ENCODE data around the gene EIF4E.

EIF4E gene

DNA sequence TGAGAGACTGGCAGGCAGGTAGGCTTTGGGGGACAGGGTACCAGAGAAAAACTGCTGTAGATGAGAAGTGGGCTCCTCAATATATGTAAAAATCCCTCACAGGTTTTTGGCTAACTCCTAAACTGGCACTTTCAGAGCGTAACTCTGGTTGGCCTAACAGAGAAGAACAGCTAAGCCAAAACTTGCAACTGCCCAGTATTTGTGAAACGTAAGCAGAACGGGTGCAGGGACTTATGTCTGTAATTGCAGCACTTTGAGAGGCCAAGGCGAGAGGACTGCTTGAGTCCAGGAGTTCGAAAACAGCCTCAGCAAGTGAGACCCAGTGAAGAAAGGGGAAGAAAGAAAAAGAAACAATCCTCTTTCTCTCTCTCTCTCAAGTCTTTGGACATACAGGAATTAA lies 25.0 kb downstream of the EIF4E start:
- Histone ChIP-seq H3K79me2 (ENCODE audit: control insufficient read depth, insufficient read depth, low read length) (peaks cover 64% of the 10 kb centered on the region), H3K9ac (ENCODE audit: low read length) (peak overlapping the region; percentile 8), H3K4me2 (ENCODE audit: low read length) (no peak overlapping the region), H2BK5ac (ENCODE audit: low read length) (no peak overlapping the region), H4K8ac (ENCODE audit: low read depth, low read length) (no peak overlapping the region), H4K5ac (ENCODE audit: low read length) (no peak overlapping the region), H3K4me3 (ENCODE audit: low read length) (no peak overlapping the region), H2AK5ac (ENCODE audit: low read length) (no peak overlapping the region), H3K27ac (ENCODE audit: low read depth, low read length) (no peak overlapping the region), H2BK120ac (ENCODE audit: low read depth, low read length) (no peak overlapping the region), H3K4ac (ENCODE audit: low read depth, low read length) (no peak overlapping the region), H3K23ac (ENCODE audit: low read length) (no peak overlapping the region), H3K56ac (ENCODE audit: low read length) (no peak overlapping the region), H3K27me3 (ENCODE audit: insufficient read depth, low read length, poor library complexity) (no peaks in the 10 kb centered on the region), H3K4me1 (ENCODE audit: control insufficient read depth, low read depth, low read length) (no peaks in the 10 kb centered on the region), H3K18ac (ENCODE audit: low read length) (no peak overlapping the region), H3K79me1 (ENCODE audit: low read length) (peaks cover 2% of the 10 kb centered on the region), H3K36me3 (ENCODE audit: control insufficient read depth, insufficient read depth, low read length) (no peaks in the 10 kb centered on the region), H2BK15ac (replicated peaks; ENCODE audit: low read depth) (no peak overlapping the region)
- WGBS (ENCODE audit: extremely low coverage, insufficient coverage, low lambda C conversion rate), result no CpG with 5 or more reads among the region's 5 CpGs
- no peak for DNase-seq

DNA sequence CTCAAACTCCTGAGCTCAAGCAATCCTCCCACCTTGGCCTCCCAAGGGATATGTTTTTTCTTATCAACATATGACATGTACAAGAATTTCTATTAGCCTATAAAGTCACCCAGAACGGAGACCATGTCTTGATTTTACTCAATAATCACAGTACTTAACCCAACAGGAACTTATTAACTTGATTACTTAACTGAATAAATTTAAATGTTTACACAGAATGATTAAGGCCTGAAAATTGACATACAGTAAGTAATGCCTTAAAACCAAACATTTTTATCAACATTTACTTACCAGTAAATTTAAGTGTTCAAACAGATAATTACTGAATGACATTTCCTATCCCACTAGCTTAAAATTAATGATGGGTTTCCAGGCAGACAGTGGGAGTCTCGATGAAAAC lies 25.4 kb downstream of the EIF4E start:
- H3K79me2 ChIP-seq (ENCODE audit: control insufficient read depth, insufficient read depth, low read length), result peaks cover 60% of the 10 kb centered on the region
- no peak overlapping the region for H3K4me2 ChIP-seq (ENCODE audit: low read length)
- no CpG with 5 or more reads among the region's 2 CpGs for WGBS (ENCODE audit: extremely low coverage, insufficient coverage, low lambda C conversion rate)

DNA sequence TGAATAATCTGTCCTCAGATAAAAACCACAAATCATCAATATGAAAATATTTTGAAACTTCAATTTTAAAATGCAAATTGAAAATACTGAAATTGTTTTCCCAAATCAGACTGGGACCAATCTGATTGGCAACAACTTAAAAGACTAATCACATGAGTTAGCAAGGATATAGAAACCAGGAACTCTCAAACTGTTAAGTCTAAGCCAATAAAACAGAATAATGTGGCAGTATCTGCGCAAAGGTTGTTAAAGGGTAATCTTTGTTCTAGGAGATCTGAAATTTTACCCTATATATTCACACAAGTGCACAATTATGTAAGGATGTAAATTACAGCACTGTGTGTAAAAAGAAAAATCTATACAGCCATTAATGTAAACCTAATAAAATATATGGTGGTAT lies 29.7 kb downstream of the EIF4E start:
- Histone ChIP-seq H3K18ac (ENCODE audit: low read length) (no peak overlapping the region), H3K4ac (ENCODE audit: low read depth, low read length) (no peak overlapping the region), H3K23ac (ENCODE audit: low read length) (no peak overlapping the region), H3K56ac (ENCODE audit: low read length) (no peak overlapping the region), H2BK15ac (replicated peaks; ENCODE audit: low read depth) (no peak overlapping the region), H3K9ac (ENCODE audit: low read length) (no peak overlapping the region), H2BK120ac (ENCODE audit: low read depth, low read length) (no peak overlapping the region), H3K4me3 (ENCODE audit: low read length) (no peak overlapping the region), H3K4me2 (ENCODE audit: low read length) (no peak overlapping the region), H3K79me1 (ENCODE audit: low read length) (peaks cover 6% of the 10 kb centered on the region), H3K27ac (ENCODE audit: low read depth, low read length) (no peak overlapping the region), H2AK5ac (ENCODE audit: low read length) (no peak overlapping the region), H2BK5ac (ENCODE audit: low read length) (no peak overlapping the region), H4K5ac (ENCODE audit: low read length) (no peak overlapping the region), H3K36me3 (ENCODE audit: control insufficient read depth, insufficient read depth, low read length) (no peaks in the 10 kb centered on the region), H3K4me1 (ENCODE audit: control insufficient read depth, low read depth, low read length) (no peaks in the 10 kb centered on the region), H3K27me3 (ENCODE audit: insufficient read depth, low read length, poor library complexity) (no peaks in the 10 kb centered on the region), H4K8ac (ENCODE audit: low read depth, low read length) (no peak overlapping the region), H3K79me2 (ENCODE audit: control insufficient read depth, insufficient read depth, low read length) (peaks cover 43% of the 10 kb centered on the region)
- no peak for DNase-seq
- WGBS (ENCODE audit: extremely low coverage, insufficient coverage, low lambda C conversion rate), result no CpG with 5 or more reads among the region's 1 CpG

More for the DNA sequence above, 25.4 kb downstream of the EIF4E start:
- no peaks in the 10 kb centered on the region for H3K27me3 ChIP-seq (ENCODE audit: insufficient read depth, low read length, poor library complexity)
- no peak overlapping the region for H3K18ac ChIP-seq (ENCODE audit: low read length)
- H2BK120ac ChIP-seq (ENCODE audit: low read depth, low read length), result no peak overlapping the region
- peaks cover 2% of the 10 kb centered on the region for H3K79me1 ChIP-seq (ENCODE audit: low read length)
- H3K23ac ChIP-seq (ENCODE audit: low read length), result no peak overlapping the region
- no peak overlapping the region for H4K8ac ChIP-seq (ENCODE audit: low read depth, low read length)
- no peak overlapping the region for H2AK5ac ChIP-seq (ENCODE audit: low read length)
- no peak overlapping the region for H2BK15ac ChIP-seq (replicated peaks; ENCODE audit: low read depth)
- H2BK5ac ChIP-seq (ENCODE audit: low read length), result no peak overlapping the region
- H3K56ac ChIP-seq (ENCODE audit: low read length), result no peak overlapping the region
- no peak overlapping the region for H3K9ac ChIP-seq (ENCODE audit: low read length)
- H3K4me3 ChIP-seq (ENCODE audit: low read length), result no peak overlapping the region
- no peaks in the 10 kb centered on the region for H3K36me3 ChIP-seq (ENCODE audit: control insufficient read depth, insufficient read depth, low read length)
- H3K4ac ChIP-seq (ENCODE audit: low read depth, low read length), result no peak overlapping the region
- no peaks in the 10 kb centered on the region for H3K4me1 ChIP-seq (ENCODE audit: control insufficient read depth, low read depth, low read length)
- H3K27ac ChIP-seq (ENCODE audit: low read depth, low read length), result no peak overlapping the region
- H4K5ac ChIP-seq (ENCODE audit: low read length), result no peak overlapping the region
- DNase-seq, result no peak

DNA sequence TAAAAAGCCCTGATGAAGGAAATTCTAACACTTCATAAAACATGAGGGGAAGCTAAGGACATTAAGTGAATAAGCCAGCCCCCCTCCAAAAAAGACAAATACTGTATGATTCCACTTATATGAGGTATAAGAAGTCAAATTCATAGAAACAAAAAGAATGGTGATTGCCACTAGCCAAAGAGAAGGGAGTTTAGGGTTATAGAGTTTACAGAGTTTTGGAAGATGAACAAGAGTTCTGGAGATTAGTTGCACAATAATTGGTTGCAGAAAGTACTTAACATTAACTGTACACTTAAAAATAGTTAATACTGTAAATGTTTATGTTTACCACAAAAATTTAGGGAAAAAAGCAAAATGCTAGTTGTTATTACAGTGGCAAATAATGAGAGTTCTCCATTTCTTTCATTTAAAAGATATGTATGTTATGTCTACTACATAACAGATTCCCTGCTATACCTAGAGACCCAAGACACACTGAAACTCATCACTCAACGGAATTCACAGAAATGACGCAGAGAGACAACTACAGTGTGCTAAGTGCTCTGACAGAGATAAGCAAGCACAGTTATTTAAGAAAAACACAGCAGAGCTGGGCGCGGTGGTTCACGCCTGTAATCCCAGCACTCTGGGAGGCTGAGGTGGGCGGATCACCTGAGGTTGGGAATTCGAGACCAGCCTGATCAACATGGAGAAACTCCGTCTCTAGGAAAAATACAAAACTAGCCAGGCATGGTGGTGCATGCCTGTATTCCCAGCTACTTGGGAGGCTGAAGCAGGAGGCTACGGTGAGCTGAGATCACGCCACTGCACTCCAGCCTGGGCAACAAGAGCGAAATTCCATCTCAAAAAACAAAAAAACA lies 37.2 kb downstream of the EIF4E start:
- no peak overlapping the region for H3K56ac ChIP-seq (ENCODE audit: low read length)
- H3K27me3 ChIP-seq (ENCODE audit: insufficient read depth, low read length, poor library complexity), result no peaks in the 10 kb centered on the region
- no peak overlapping the region for H2BK15ac ChIP-seq (replicated peaks; ENCODE audit: low read depth)
- H3K18ac ChIP-seq (ENCODE audit: low read length), result no peak overlapping the region
- no peak for DNase-seq
- H3K4me1 ChIP-seq (ENCODE audit: control insufficient read depth, low read depth, low read length), result no peaks in the 10 kb centered on the region
- no peak overlapping the region for H2AK5ac ChIP-seq (ENCODE audit: low read length)
- H3K4me2 ChIP-seq (ENCODE audit: low read length), result no peak overlapping the region
- H3K36me3 ChIP-seq (ENCODE audit: control insufficient read depth, insufficient read depth, low read length), result peaks cover 2% of the 10 kb centered on the region
- H3K9ac ChIP-seq (ENCODE audit: low read length), result no peak overlapping the region
- no peak overlapping the region for H3K4me3 ChIP-seq (ENCODE audit: low read length)
- peaks cover 13% of the 10 kb centered on the region for H3K79me1 ChIP-seq (ENCODE audit: low read length)
- no peak overlapping the region for H4K8ac ChIP-seq (ENCODE audit: low read depth, low read length)
- no peak overlapping the region for H2BK5ac ChIP-seq (ENCODE audit: low read length)
- H3K79me2 ChIP-seq (ENCODE audit: control insufficient read depth, insufficient read depth, low read length), result peaks cover 16% of the 10 kb centered on the region
- H4K5ac ChIP-seq (ENCODE audit: low read length), result no peak overlapping the region
- H3K23ac ChIP-seq (ENCODE audit: low read length), result no peak overlapping the region
- H2BK120ac ChIP-seq (ENCODE audit: low read depth, low read length), result no peak overlapping the region
- no peak overlapping the region for H3K4ac ChIP-seq (ENCODE audit: low read depth, low read length)
- no CpG with 5 or more reads among the region's 11 CpGs for WGBS (ENCODE audit: extremely low coverage, insufficient coverage, low lambda C conversion rate)
- H3K27ac ChIP-seq (ENCODE audit: low read depth, low read length), result no peak overlapping the region

DNA sequence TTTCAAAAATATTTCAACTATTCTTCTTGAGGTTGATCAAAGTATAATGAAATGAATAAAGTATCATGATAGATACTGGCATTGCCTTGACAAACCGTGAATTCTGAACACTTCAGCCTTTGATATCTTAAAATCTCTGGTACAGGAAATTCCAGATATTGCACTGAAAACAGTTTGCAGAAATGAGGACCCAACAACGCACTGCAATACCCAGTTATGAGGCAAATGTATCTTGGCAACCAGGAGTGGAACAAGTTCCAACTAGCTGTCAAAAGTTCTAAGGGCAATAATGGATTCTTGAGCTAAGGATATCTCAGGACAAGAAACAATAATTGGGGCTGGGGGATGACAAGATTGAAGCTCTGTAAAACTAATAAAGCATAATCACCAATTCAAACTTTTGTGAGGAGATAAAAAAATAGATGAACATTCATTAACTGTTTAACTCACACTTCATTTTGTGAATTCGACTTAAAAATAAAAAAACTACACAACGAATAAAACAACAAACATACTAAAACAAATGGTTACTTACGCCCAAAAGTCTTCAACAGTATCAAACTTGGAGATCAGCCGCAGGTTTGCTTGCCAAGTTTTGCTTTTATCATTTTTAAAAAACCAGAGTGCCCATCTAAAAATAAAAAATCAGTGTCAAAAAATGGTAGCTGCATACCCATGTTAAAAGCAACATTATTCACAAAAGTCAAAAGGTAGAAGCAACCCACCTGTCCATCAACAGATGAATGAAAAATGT lies 38.1 kb downstream of the EIF4E start:
- Histone ChIP-seq H3K56ac (ENCODE audit: low read length) (no peak overlapping the region), H3K4me2 (ENCODE audit: low read length) (no peak overlapping the region), H3K27me3 (ENCODE audit: insufficient read depth, low read length, poor library complexity) (no peaks in the 10 kb centered on the region), H4K8ac (ENCODE audit: low read depth, low read length) (no peak overlapping the region), H3K9ac (ENCODE audit: low read length) (no peak overlapping the region), H3K4me3 (ENCODE audit: low read length) (no peak overlapping the region), H2AK5ac (ENCODE audit: low read length) (no peak overlapping the region), H2BK15ac (replicated peaks; ENCODE audit: low read depth) (no peak overlapping the region), H3K79me1 (ENCODE audit: low read length) (peaks cover 11% of the 10 kb centered on the region), H3K4ac (ENCODE audit: low read depth, low read length) (no peak overlapping the region), H3K18ac (ENCODE audit: low read length) (no peak overlapping the region), H4K5ac (ENCODE audit: low read length) (no peak overlapping the region), H3K27ac (ENCODE audit: low read depth, low read length) (no peak overlapping the region), H3K23ac (ENCODE audit: low read length) (no peak overlapping the region), H3K36me3 (ENCODE audit: control insufficient read depth, insufficient read depth, low read length) (peaks cover 2% of the 10 kb centered on the region), H2BK120ac (ENCODE audit: low read depth, low read length) (no peak overlapping the region), H3K79me2 (ENCODE audit: control insufficient read depth, insufficient read depth, low read length) (peaks cover 13% of the 10 kb centered on the region), H2BK5ac (ENCODE audit: low read length) (no peak overlapping the region), H3K4me1 (ENCODE audit: control insufficient read depth, low read depth, low read length) (no peaks in the 10 kb centered on the region)
- DNase-seq, result no peak
- 100% methylated on average over 3 of the region's 6 CpGs for WGBS (ENCODE audit: extremely low coverage, insufficient coverage, low lambda C conversion rate)

Measured in mesendoderm (in vitro differentiated cells).